IPS DF 6.9 (cell line): ENCODE results near the gene C2.
"Not testable (repeated sequence)": the region's sequence is repeated elsewhere in the genome, so short reads cannot be mapped to it uniquely, and the experiment has no call there.

ENCODE experiments used
- DNase-seq: peaks from one replicate; pipeline ENCODE4 v3.0.0-alpha.2; 2013; ENCODE audit warnings: low read depth, low spot score
- H3K27ac ChIP-seq: one replicate; pipeline ENCODE4 v1.5.1; 2013; ENCODE audit warnings: low read length, control low read depth
- H3K27me3 ChIP-seq: 2 replicates; pipeline ENCODE4 v1.6.1; 2013; ENCODE audit warnings: mild to moderate bottlenecking, low read length; ENCODE audit not compliant: control insufficient read depth, insufficient read depth
- H3K36me3 ChIP-seq: 2 replicates; pipeline ENCODE4 v1.6.1; 2013; ENCODE audit warnings: low read length; ENCODE audit not compliant: control insufficient read depth, insufficient read depth
- H3K4me1 ChIP-seq: 2 replicates; pipeline ENCODE4 v1.6.1; 2013; ENCODE audit warnings: low read length; ENCODE audit not compliant: control insufficient read depth, insufficient read depth
- H3K4me3 ChIP-seq: 2 replicates; pipeline ENCODE4 v1.5.1; 2013; ENCODE audit warnings: mild to moderate bottlenecking, low read length
- H3K9me3 ChIP-seq: 2 replicates; pipeline ENCODE4 v1.6.1; 2013; ENCODE audit warnings: low read length, inconsistent platforms; ENCODE audit not compliant: control insufficient read depth, insufficient read depth
- WGBS: extraction: QIAGEN DNeasy Blood & Tissue Kit; methylation state at CpG from one replicate; pipeline ENCODE4 v1.1.7; 2013; ENCODE audit warnings: mixed read lengths, missing lambda C conversion rate; ENCODE audit not compliant: insufficient read length, insufficient coverage; 5-methylcytosine and 5-hydroxymethylcytosine counted together

Gene C2

GRCh38 chr6:31908255-31908654 is 19.3 kb upstream of the C2 start:
- not testable (repeated sequence) for H3K27me3 ChIP-seq, DNase-seq, H3K27ac ChIP-seq, H3K4me3 ChIP-seq, H3K9me3 ChIP-seq, H3K36me3 ChIP-seq, H3K4me1 ChIP-seq
- no CpG with 5 or more reads among the region's 5 CpGs for whole genome bisulfite sequencing

GRCh38 chr6:31908791-31909190 is 18.7 kb upstream of the C2 start:
- Histone ChIP-seq H3K27ac (no peak overlapping the region), H3K9me3 (no peaks in the 10 kb centered on the region), H3K27me3 (no peaks in the 10 kb centered on the region), H3K4me1 (peaks cover 1% of the 10 kb centered on the region; the same call in 1 of the 2 replicates), H3K36me3 (no peaks in the 10 kb centered on the region), H3K4me3 (no peak overlapping the region)
- DNase-seq: no peak
- WGBS: no CpG with 5 or more reads among the region's 4 CpGs

GRCh38 chr6:31909298-31909697 is 18.2 kb upstream of the C2 start:
- not testable (repeated sequence) for H3K4me3 ChIP-seq, H3K9me3 ChIP-seq, H3K4me1 ChIP-seq, H3K36me3 ChIP-seq, H3K27me3 ChIP-seq, DNase-seq, H3K27ac ChIP-seq
- no CpG with 5 or more reads among the region's 7 CpGs for whole genome bisulfite sequencing

GRCh38 chr6:31911826-31912585 is 15.5 kb upstream of the C2 start:
- Histone ChIP-seq H3K27me3 (no peaks in the 10 kb centered on the region), H3K4me3 (no peak overlapping the region)
- no CpG with 5 or more reads among the region's 11 CpGs for WGBS

GRCh38 chr6:31915351-31915750 is 12.2 kb upstream of the C2 start:
- no peaks in the 10 kb centered on the region for H3K27me3 ChIP-seq
- H3K27ac ChIP-seq: no peak overlapping the region
- no peaks in the 10 kb centered on the region for H3K4me1 ChIP-seq
- no peak for DNase-seq
- H3K36me3 ChIP-seq: no peaks in the 10 kb centered on the region
- no peak overlapping the region for H3K4me3 ChIP-seq
- H3K9me3 ChIP-seq: no peaks in the 10 kb centered on the region

More at GRCh38 chr6:31911826-31912585, 15.5 kb upstream of the C2 start:
- Histone ChIP-seq H3K4me1 (no peaks in the 10 kb centered on the region), H3K27ac (no peak overlapping the region), H3K36me3 (no peaks in the 10 kb centered on the region), H3K9me3 (no peaks in the 10 kb centered on the region)
- DNase-seq: no peak

GRCh38 chr6:31915756-31916155 is 11.8 kb upstream of the C2 start:
- no peak for DNase-seq
- H3K9me3 ChIP-seq: no peaks in the 10 kb centered on the region
- H3K36me3 ChIP-seq: no peaks in the 10 kb centered on the region
- WGBS: 100% methylated on average over 1 of the region's 6 CpGs
- no peak overlapping the region for H3K4me3 ChIP-seq
- H3K4me1 ChIP-seq: no peaks in the 10 kb centered on the region
- H3K27me3 ChIP-seq: no peaks in the 10 kb centered on the region
- no peak overlapping the region for H3K27ac ChIP-seq

GRCh38 chr6:31918069-31918720 is 9.3 kb upstream of the C2 start:
- no peak for DNase-seq
- no peaks in the 10 kb centered on the region for H3K27me3 ChIP-seq
- H3K36me3 ChIP-seq: no peaks in the 10 kb centered on the region
- WGBS: no CpG with 5 or more reads among the region's 8 CpGs
- no peaks in the 10 kb centered on the region for H3K4me1 ChIP-seq
- H3K27ac ChIP-seq: no peak overlapping the region
- no peak overlapping the region for H3K4me3 ChIP-seq
- H3K9me3 ChIP-seq: no peaks in the 10 kb centered on the region

GRCh38 chr6:31919624-31920303 is 7.8 kb upstream of the C2 start:
- H3K9me3 ChIP-seq: no peaks in the 10 kb centered on the region
- no peak overlapping the region for H3K27ac ChIP-seq
- no peaks in the 10 kb centered on the region for H3K27me3 ChIP-seq
- WGBS: no CpG with 5 or more reads among the region's 6 CpGs
- DNase-seq: no peak
- H3K4me1 ChIP-seq: no peaks in the 10 kb centered on the region
- H3K36me3 ChIP-seq: no peaks in the 10 kb centered on the region
- no peak overlapping the region for H3K4me3 ChIP-seq

- no peak for DNase-seq
- no peak overlapping the region for H3K4me3 ChIP-seq
- no peaks in the 10 kb centered on the region for H3K27me3 ChIP-seq
- H3K36me3 ChIP-seq: no peaks in the 10 kb centered on the region
- H3K9me3 ChIP-seq: no peaks in the 10 kb centered on the region
- WGBS: no CpG with 5 or more reads among the region's 2 CpGs
- H3K4me1 ChIP-seq: no peaks in the 10 kb centered on the region
- H3K27ac ChIP-seq: no peak overlapping the region
Measured at GRCh38 chr6:31920811-31921210, 6.7 kb upstream of the C2 start.

GRCh38 chr6:31922942-31923341 is 4.6 kb upstream of the C2 start:
- Histone ChIP-seq H3K27ac (no peak overlapping the region), H3K4me1 (no peaks in the 10 kb centered on the region), H3K4me3 (no peak overlapping the region), H3K9me3 (no peaks in the 10 kb centered on the region), H3K27me3 (no peaks in the 10 kb centered on the region), H3K36me3 (no peaks in the 10 kb centered on the region)
- DNase-seq: no peak
- no CpG with 5 or more reads among the region's 5 CpGs for WGBS
